Loucy (cell line): ENCODE results near the gene NUDT16.

Experiments used
- H2AFZ ChIP-seq: fragments of 200-600 bp; sonication (generic); 2 replicates; pipeline ENCODE4 v1.6.0; 2016; ENCODE audit warnings: antibody characterized with exemption, mild to moderate bottlenecking, low read length, moderate library complexity
- H3F3A ChIP-seq: fragments of 200-600 bp; 2 replicates; pipeline ENCODE4 v1.6.0; 2016; ENCODE audit warnings: antibody characterized with exemption, low read depth, mild to moderate bottlenecking
- H3K27me3 ChIP-seq: fragments of 200-600 bp; sonication (generic); 2 replicates; pipeline ENCODE4 v1.6.1; 2014; ENCODE audit warnings: low read length, mild to moderate bottlenecking; ENCODE audit not compliant: insufficient read depth, poor library complexity, severe bottlenecking
- H3K36me3 ChIP-seq: fragments of 200-600 bp; sonication (generic); 2 replicates; pipeline ENCODE4 v1.6.1; 2016; ENCODE audit warnings: low read length; ENCODE audit not compliant: insufficient read depth
- H3K4me1 ChIP-seq: fragments of 200-600 bp; sonication (generic); 2 replicates; pipeline ENCODE4 v1.5.1; 2014; ENCODE audit warnings: low read length, mild to moderate bottlenecking; ENCODE audit not compliant: insufficient read depth, poor library complexity, severe bottlenecking
- H3K4me2 ChIP-seq: fragments of 200-600 bp; sonication (generic); 2 replicates; pipeline ENCODE4 v1.6.0; 2014; ENCODE audit warnings: antibody characterized with exemption, low read length, low read depth, mild to moderate bottlenecking; ENCODE audit not compliant: poor library complexity, severe bottlenecking
- H3K4me3 ChIP-seq: fragments of 200-600 bp; sonication (generic); 2 replicates; pipeline ENCODE4 v1.5.1; 2014; ENCODE audit warnings: low read length, mild to moderate bottlenecking, mixed read lengths; ENCODE audit not compliant: poor library complexity, severe bottlenecking
- H3K79me2 ChIP-seq: fragments of 200-600 bp; sonication (generic); 2 replicates; pipeline ENCODE4 v1.6.1; 2014; ENCODE audit warnings: low read length; ENCODE audit not compliant: insufficient read depth
- H3K9ac ChIP-seq: fragments of 200-600 bp; sonication (generic); 2 replicates; pipeline ENCODE4 v1.6.0; 2014; ENCODE audit warnings: mild to moderate bottlenecking, low read depth, low read length, moderate library complexity; ENCODE audit not compliant: poor library complexity, severe bottlenecking
- H3K9me2 ChIP-seq: fragments of 200-600 bp; sonication (generic); replicated peaks from 2 replicates; pipeline ENCODE4 v1.6.1; 2016; ENCODE audit warnings: low read depth, low read length, mixed read lengths
- H3K9me3 ChIP-seq: fragments of 200-600 bp; sonication (generic); 2 replicates; pipeline ENCODE4 v1.6.1; 2014; ENCODE audit warnings: mild to moderate bottlenecking, antibody characterized with exemption, low read length, low read depth; ENCODE audit not compliant: insufficient read depth
- H4K20me1 ChIP-seq: fragments of 200-600 bp; sonication (generic); 2 replicates; pipeline ENCODE4 v1.6.0; 2014; ENCODE audit warnings: antibody characterized with exemption, low read length, mild to moderate bottlenecking; ENCODE audit not compliant: insufficient read depth, poor library complexity, severe bottlenecking
- EZH2phosphoT487 ChIP-seq: fragments of 200-600 bp; IDR thresholded peaks from 2 replicates; pipeline ENCODE4 v1.6.1; 2018; ENCODE audit warnings: antibody characterized with exemption, mild to moderate bottlenecking, moderate library complexity, borderline replicate concordance
- TF ChIP-seq, protein P1 (sequence below): fragments of 200-600 bp; sonication (generic); conservative IDR thresholded peaks from 2 replicates; pipeline ENCODE4 v1.5.1; 2014; ENCODE audit warnings: mild to moderate bottlenecking, antibody characterized with exemption, low read length

The NUDT16 gene

DNA sequence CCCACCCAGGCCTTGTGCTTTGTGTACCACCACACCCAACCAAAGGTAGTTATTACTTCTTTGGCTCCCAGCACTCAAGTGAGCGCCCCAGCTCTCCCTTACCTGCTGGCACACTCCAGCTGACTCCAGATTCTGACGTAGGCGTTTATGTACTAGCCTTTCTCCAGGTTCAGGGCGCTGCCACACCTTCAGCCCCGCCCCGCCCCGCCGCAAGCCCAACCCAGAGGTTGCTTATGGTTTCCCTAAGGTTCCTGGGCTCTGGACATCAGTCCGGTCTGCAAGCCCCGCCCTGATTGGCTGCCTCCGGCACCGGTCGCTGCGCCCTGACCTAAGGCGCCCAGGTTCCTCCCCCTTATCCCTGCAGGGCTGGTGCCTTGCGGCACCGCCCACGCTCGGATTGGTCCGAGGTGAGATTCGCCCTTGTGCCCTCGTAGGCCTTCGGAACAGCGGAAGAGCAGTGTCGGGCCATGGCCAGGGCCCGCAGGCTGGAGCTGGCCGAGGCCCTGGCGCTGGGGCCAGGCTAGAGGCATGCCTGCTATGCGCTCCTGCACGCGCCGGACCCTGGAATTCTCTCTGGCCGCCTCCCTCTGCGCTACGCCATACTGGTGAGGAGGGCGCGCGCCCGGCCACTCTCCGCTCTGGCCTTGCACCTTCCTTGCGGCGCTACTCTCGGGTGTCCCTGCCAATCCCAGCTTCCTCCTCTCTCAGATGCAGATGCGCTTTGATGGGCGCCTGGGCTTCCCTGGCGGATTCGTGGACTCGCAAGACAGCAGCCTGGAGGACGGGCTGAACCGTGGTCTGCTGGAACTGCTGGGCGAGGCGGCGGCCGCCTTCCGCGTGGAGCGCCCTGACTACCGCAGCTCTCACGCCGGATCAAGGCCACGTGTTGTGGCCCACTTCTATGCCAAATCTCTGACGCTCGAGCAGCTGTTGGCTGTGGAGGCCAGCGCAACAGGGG lies 19.8 kb upstream of the NUDT16 start:
- TF ChIP-seq, protein P1, sequence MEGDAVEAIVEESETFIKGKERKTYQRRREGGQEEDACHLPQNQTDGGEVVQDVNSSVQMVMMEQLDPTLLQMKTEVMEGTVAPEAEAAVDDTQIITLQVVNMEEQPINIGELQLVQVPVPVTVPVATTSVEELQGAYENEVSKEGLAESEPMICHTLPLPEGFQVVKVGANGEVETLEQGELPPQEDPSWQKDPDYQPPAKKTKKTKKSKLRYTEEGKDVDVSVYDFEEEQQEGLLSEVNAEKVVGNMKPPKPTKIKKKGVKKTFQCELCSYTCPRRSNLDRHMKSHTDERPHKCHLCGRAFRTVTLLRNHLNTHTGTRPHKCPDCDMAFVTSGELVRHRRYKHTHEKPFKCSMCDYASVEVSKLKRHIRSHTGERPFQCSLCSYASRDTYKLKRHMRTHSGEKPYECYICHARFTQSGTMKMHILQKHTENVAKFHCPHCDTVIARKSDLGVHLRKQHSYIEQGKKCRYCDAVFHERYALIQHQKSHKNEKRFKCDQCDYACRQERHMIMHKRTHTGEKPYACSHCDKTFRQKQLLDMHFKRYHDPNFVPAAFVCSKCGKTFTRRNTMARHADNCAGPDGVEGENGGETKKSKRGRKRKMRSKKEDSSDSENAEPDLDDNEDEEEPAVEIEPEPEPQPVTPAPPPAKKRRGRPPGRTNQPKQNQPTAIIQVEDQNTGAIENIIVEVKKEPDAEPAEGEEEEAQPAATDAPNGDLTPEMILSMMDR = no peak
- TF ChIP-seq EZH2phosphoT487 = no peak
- Histone ChIP-seq H3K4me3 (no peak overlapping the region), H2AFZ (no peak overlapping the region), H3K9me3 (no peaks in the 10 kb centered on the region), H3K27me3 (no peaks in the 10 kb centered on the region), H3K9me2 (no peaks in the 10 kb centered on the region), H4K20me1 (no peaks in the 10 kb centered on the region), H3K9ac (no peak overlapping the region), H3F3A (no peaks in the 10 kb centered on the region), H3K4me2 (no peak overlapping the region), H3K4me1 (no peaks in the 10 kb centered on the region), H3K79me2 (no peaks in the 10 kb centered on the region), H3K36me3 (no peaks in the 10 kb centered on the region)

DNA sequence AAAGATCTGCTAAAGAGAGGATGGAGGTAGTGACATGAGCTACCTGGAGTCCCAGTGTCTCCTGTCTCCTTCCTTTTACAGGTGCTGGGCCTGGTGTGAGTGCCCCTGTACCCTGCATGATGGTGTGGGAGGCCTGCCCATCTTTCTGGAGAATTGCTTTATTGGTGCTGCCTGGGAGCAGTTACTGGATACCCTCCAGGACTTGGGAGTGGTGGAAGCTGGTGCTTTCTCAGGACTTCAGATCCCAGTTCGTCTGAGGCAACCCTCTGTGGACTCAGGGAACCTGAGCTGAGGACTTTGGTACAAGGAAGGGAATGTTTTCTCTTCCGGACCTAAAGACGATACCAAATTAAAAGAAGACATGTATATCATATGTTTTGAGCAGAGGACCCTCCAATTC lies 18.3 kb upstream of the NUDT16 start:
- no peak for TF ChIP-seq EZH2phosphoT487
- H4K20me1 ChIP-seq = no peaks in the 10 kb centered on the region
- H3K4me1 ChIP-seq = no peaks in the 10 kb centered on the region
- no peak overlapping the region for H3K4me2 ChIP-seq
- no peaks in the 10 kb centered on the region for H3K79me2 ChIP-seq
- no peak overlapping the region for H3K9ac ChIP-seq
- H2AFZ ChIP-seq = no peak overlapping the region
- H3F3A ChIP-seq = no peaks in the 10 kb centered on the region
- no peaks in the 10 kb centered on the region for H3K9me2 ChIP-seq
- H3K27me3 ChIP-seq = no peaks in the 10 kb centered on the region
- no peak overlapping the region for H3K4me3 ChIP-seq
- H3K9me3 ChIP-seq = no peaks in the 10 kb centered on the region
- no peaks in the 10 kb centered on the region for H3K36me3 ChIP-seq

DNA sequence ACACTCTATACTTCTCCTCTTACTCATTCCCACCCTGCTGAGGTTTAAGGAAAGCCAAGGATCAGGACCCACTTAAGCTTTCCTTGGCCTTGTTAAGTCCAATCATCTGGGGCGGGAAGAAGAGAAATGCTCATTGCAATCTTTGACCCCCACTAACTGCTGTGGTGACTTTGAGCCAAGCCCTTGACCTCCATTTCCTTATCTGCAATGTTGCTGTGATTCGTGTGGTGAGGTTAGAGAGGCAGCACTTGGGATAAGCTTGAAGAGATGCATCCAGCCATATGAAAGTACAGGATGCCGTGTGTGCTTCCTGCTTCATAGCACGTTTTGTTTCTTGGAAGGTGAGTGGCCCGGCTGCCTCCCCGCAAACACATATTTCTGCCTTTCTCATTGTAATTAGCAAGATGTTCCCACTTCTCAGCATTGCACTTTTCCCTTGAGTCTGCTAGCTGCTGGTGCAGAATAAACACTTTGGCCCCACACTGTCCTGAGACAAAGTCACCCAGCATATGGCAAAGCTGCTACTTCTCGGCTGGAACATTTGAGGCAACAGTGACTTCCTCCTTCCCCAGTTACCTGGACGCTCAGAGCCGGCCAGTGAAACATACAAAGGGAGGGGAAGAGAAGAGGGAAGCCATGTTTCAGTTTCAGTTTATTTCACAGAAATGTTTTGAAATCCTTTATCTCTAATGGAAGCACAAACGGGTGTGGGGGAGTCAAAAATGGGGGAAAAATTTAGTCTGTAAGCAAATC lies 10.5 kb upstream of the NUDT16 start:
- H3K4me3 ChIP-seq = no peak overlapping the region
- H4K20me1 ChIP-seq = no peaks in the 10 kb centered on the region
- H3F3A ChIP-seq = no peaks in the 10 kb centered on the region
- H3K4me2 ChIP-seq = no peak overlapping the region
- no peaks in the 10 kb centered on the region for H3K9me3 ChIP-seq
- no peak overlapping the region for H2AFZ ChIP-seq
- H3K79me2 ChIP-seq = no peaks in the 10 kb centered on the region
- H3K4me1 ChIP-seq = no peaks in the 10 kb centered on the region
- no peaks in the 10 kb centered on the region for H3K27me3 ChIP-seq
- H3K36me3 ChIP-seq = no peaks in the 10 kb centered on the region
- no peaks in the 10 kb centered on the region for H3K9me2 ChIP-seq
- TF ChIP-seq EZH2phosphoT487 = no peak
- TF ChIP-seq, protein P1 = no peak
- H3K9ac ChIP-seq = no peak overlapping the region
